ENCODE results near the gene G0S2.

Gene G0S2

DNA sequence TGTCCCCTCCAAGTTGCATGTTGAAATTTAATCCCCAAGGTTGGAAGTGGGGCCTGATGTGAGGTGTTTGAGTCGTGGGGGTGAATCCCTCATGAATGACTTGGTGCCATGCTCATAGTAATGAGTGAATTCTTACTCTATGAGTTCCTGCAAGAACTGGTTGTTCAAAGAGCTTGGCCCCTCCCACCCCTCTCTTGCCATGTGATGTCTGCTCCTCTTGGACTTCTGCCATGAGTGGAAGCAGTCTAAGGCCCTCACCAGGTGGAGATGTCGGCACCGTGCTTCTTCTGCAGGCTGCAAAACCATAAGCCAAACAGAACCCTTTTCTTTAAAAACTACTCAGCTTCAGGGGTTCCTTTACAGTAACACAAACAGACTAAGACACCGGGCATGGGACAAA lies 14.3 kb downstream of the G0S2 start:
- Histone ChIP-seq H3K27me3 (ENCODE audit: control insufficient read depth in 3 of 3, insufficient read depth in 3 of 3, low read depth in 1 of 3, low read length in 3 of 3) (peaks cover 0 to 8% (median 2%) of the 10 kb centered on the region in 3 experiments), H3K23ac (ENCODE audit: low read depth, low read length, poor library complexity) (no peak overlapping the region), H3K4me3 (ENCODE audit: low read length in 2 of 2) (no peak overlapping the region), H2BK12ac (ENCODE audit: low read length) (no peak overlapping the region), H3K18ac (ENCODE audit: low read length) (no peak overlapping the region), H2AFZ (ENCODE audit: low read length) (no peak overlapping the region), H4K8ac (ENCODE audit: low read depth, low read length) (no peak overlapping the region), H2AK5ac (ENCODE audit: low read depth, low read length) (no peak overlapping the region), H3K27ac (replicated peaks; ENCODE audit: low read length) (no peak overlapping the region), H2BK15ac (ENCODE audit: low read length) (no peak overlapping the region), H3K36me3 (replicated peaks in 1 of 2; ENCODE audit: control insufficient read depth in 2 of 2, insufficient read depth in 2 of 2, low read length in 2 of 2) (no peaks in the 10 kb centered on the region), H3K79me1 (ENCODE audit: low read depth, low read length) (no peaks in the 10 kb centered on the region), H3K9ac (ENCODE audit: low read depth, low read length, poor library complexity) (no peak overlapping the region), H3K4ac (ENCODE audit: low read length) (no peak overlapping the region), H3K4me2 (ENCODE audit: insufficient read depth, low read length, poor library complexity, severe bottlenecking) (no peak overlapping the region), H2BK5ac (ENCODE audit: low read length) (no peak overlapping the region), H2BK120ac (ENCODE audit: low read depth, low read length) (no peak overlapping the region), H3K14ac (ENCODE audit: low read length) (no peak overlapping the region), H3K9me3 (replicated peaks in 1 of 2; ENCODE audit: control insufficient read depth in 2 of 2, insufficient read depth in 1 of 2, low read depth in 1 of 2, low read length in 2 of 2) (no peaks in the 10 kb centered on the region), H4K91ac (ENCODE audit: low read depth, low read length, poor library complexity) (no peak overlapping the region), H3K4me1 (ENCODE audit: control insufficient read depth in 2 of 2, insufficient read depth in 1 of 2, low read depth in 1 of 2, low read length in 2 of 2) (peaks cover 0 to 5% of the 10 kb centered on the region in 2 donors)
- WGBS, 2 donors (ENCODE audit: extremely low coverage in 2 of 2, insufficient read length in 2 of 2, insufficient replicate concordance in 1 of 2): no CpG with 5 or more reads among the region's 4 CpGs
- no peak for DNase-seq (ENCODE audit: low spot score)

DNA sequence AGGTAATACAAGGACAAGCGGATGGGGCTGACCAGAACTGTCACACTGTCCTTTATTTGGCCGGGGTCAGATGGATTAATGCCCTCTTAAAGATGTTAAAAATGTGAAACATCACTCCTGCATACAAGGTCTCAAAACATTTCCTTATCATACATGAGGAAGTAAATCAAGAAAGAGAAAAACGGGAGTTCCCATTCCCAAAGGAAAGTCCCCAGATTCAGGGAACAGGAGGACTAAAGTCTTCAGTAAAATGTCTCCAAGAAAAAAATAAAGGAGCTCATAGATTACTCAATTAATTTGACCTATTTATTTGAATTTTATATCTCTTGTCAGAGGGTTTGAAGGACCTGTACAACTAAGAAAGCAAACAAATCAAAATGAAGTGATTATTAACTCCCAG lies 16.0 kb downstream of the G0S2 start:
- no peak overlapping the region for H4K91ac ChIP-seq (ENCODE audit: low read depth, low read length, poor library complexity)
- no peak overlapping the region for H2AK5ac ChIP-seq (ENCODE audit: low read depth, low read length)
- H3K23ac ChIP-seq (ENCODE audit: low read depth, low read length, poor library complexity): no peak overlapping the region

GRCh38 chr1:209692296-209692695 lies 17.1 kb downstream of the G0S2 start:
- no peak overlapping the region for H3K9ac ChIP-seq (ENCODE audit: low read depth, low read length, poor library complexity)
- H3K27me3 ChIP-seq (ENCODE audit: control insufficient read depth in 3 of 3, insufficient read depth in 3 of 3, low read depth in 1 of 3, low read length in 3 of 3): peaks cover 0 to 4% (median 2%) of the 10 kb centered on the region in 3 experiments
- no peak overlapping the region for H2BK15ac ChIP-seq (ENCODE audit: low read length)
- no peak overlapping the region for H3K14ac ChIP-seq (ENCODE audit: low read length)
- no peak overlapping the region for H4K8ac ChIP-seq (ENCODE audit: low read depth, low read length)
- no peak overlapping the region for H2BK120ac ChIP-seq (ENCODE audit: low read depth, low read length)
- WGBS, 2 donors (ENCODE audit: extremely low coverage in 2 of 2, insufficient read length in 2 of 2, insufficient replicate concordance in 1 of 2): no CpG with 5 or more reads among the region's 4 CpGs
- H3K9me3 ChIP-seq (replicated peaks in 1 of 2; ENCODE audit: control insufficient read depth in 2 of 2, insufficient read depth in 1 of 2, low read depth in 1 of 2, low read length in 2 of 2): no peaks in the 10 kb centered on the region
- no peak overlapping the region for H4K91ac ChIP-seq (ENCODE audit: low read depth, low read length, poor library complexity)
- no peak overlapping the region for H3K23ac ChIP-seq (ENCODE audit: low read depth, low read length, poor library complexity)
- H3K18ac ChIP-seq (ENCODE audit: low read length): no peak overlapping the region
- no peak overlapping the region for H2BK5ac ChIP-seq (ENCODE audit: low read length)
- no peaks in the 10 kb centered on the region for H3K4me1 ChIP-seq (ENCODE audit: control insufficient read depth in 2 of 2, insufficient read depth in 1 of 2, low read depth in 1 of 2, low read length in 2 of 2)
- no peak overlapping the region for H3K27ac ChIP-seq (replicated peaks; ENCODE audit: low read length)
- no peaks in the 10 kb centered on the region for H3K36me3 ChIP-seq (replicated peaks in 1 of 2; ENCODE audit: control insufficient read depth in 2 of 2, insufficient read depth in 2 of 2, low read length in 2 of 2)
- no peak overlapping the region for H3K4me3 ChIP-seq (ENCODE audit: low read length in 2 of 2)
- no peak overlapping the region for H3K4me2 ChIP-seq (ENCODE audit: insufficient read depth, low read length, poor library complexity, severe bottlenecking)
- no peak overlapping the region for H2BK12ac ChIP-seq (ENCODE audit: low read length)
- H2AK5ac ChIP-seq (ENCODE audit: low read depth, low read length): no peak overlapping the region
- H3K4ac ChIP-seq (ENCODE audit: low read length): no peak overlapping the region
- H3K79me1 ChIP-seq (ENCODE audit: low read depth, low read length): no peaks in the 10 kb centered on the region
- no peak for DNase-seq (ENCODE audit: low spot score)
- no peak overlapping the region for H2AFZ ChIP-seq (ENCODE audit: low read length)

More for the DNA sequence above, 16.0 kb downstream of the G0S2 start:
- H3K4me1 ChIP-seq (ENCODE audit: control insufficient read depth in 2 of 2, insufficient read depth in 1 of 2, low read depth in 1 of 2, low read length in 2 of 2): no peaks in the 10 kb centered on the region
- no peak overlapping the region for H2BK12ac ChIP-seq (ENCODE audit: low read length)
- no peak for DNase-seq (ENCODE audit: low spot score)
- H3K9me3 ChIP-seq (replicated peaks in 1 of 2; ENCODE audit: control insufficient read depth in 2 of 2, insufficient read depth in 1 of 2, low read depth in 1 of 2, low read length in 2 of 2): no peaks in the 10 kb centered on the region
- no peak overlapping the region for H3K14ac ChIP-seq (ENCODE audit: low read length)
- H3K9ac ChIP-seq (ENCODE audit: low read depth, low read length, poor library complexity): no peak overlapping the region
- no peak overlapping the region for H3K18ac ChIP-seq (ENCODE audit: low read length)
- no CpG with 5 or more reads among the region's 3 CpGs for WGBS, 2 donors (ENCODE audit: extremely low coverage in 2 of 2, insufficient read length in 2 of 2, insufficient replicate concordance in 1 of 2)
- H3K79me1 ChIP-seq (ENCODE audit: low read depth, low read length): no peaks in the 10 kb centered on the region
- no peak overlapping the region for H3K27ac ChIP-seq (replicated peaks; ENCODE audit: low read length)
- H4K8ac ChIP-seq (ENCODE audit: low read depth, low read length): no peak overlapping the region
- H2BK5ac ChIP-seq (ENCODE audit: low read length): no peak overlapping the region
- no peak overlapping the region for H3K4me3 ChIP-seq (ENCODE audit: low read length in 2 of 2)
- H2BK120ac ChIP-seq (ENCODE audit: low read depth, low read length): no peak overlapping the region
- no peak overlapping the region for H2AFZ ChIP-seq (ENCODE audit: low read length)
- no peak overlapping the region for H2BK15ac ChIP-seq (ENCODE audit: low read length)
- H3K27me3 ChIP-seq (ENCODE audit: control insufficient read depth in 3 of 3, insufficient read depth in 3 of 3, low read depth in 1 of 3, low read length in 3 of 3): peaks cover 0 to 8% (median 2%) of the 10 kb centered on the region in 3 experiments
- H3K4me2 ChIP-seq (ENCODE audit: insufficient read depth, low read length, poor library complexity, severe bottlenecking): no peak overlapping the region
- no peaks in the 10 kb centered on the region for H3K36me3 ChIP-seq (replicated peaks in 1 of 2; ENCODE audit: control insufficient read depth in 2 of 2, insufficient read depth in 2 of 2, low read length in 2 of 2)
- H3K4ac ChIP-seq (ENCODE audit: low read length): no peak overlapping the region

DNA sequence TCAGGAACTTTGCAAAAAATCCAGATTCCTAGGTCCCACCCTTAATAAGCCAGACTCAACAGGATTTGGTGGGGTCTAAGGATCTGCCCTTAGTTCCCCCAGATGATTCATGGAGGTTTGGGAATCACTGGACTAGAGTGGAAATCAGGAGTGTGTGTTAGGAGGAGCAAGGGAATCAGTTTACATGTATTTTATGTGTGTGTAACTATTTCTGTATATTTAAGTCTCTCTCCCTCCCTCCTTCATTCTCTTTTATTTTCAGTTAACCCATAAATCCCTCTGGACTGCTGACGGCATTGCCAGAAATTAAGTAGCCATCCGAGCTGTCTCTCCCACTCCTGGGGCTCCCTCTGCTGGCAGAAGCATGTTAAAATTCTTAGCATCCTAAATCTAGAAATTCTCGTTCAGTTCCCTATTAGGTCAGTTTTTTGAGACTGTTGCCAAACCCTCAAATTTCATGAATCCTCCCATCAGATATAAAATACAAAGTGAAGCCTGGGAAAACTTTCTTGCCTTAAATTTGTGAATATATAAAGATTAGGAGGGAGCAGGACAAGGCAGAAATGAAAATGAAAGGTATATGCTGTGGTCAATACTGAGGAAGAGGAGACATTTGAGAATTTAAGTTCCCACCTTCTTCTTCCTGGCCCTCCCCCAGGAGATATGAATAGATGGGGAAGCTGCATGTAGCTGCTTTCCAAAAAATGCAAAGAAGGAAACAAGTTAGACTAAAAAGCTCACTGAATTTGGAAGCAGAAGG lies 17.7 kb downstream of the G0S2 start:
- no peak overlapping the region for H3K4ac ChIP-seq (ENCODE audit: low read length)
- no peaks in the 10 kb centered on the region for H3K79me1 ChIP-seq (ENCODE audit: low read depth, low read length)
- H3K23ac ChIP-seq (ENCODE audit: low read depth, low read length, poor library complexity): no peak overlapping the region
- H3K27ac ChIP-seq (replicated peaks; ENCODE audit: low read length): no peak overlapping the region
- no peak overlapping the region for H2BK15ac ChIP-seq (ENCODE audit: low read length)
- WGBS, 2 donors (ENCODE audit: extremely low coverage in 2 of 2, insufficient read length in 2 of 2, insufficient replicate concordance in 1 of 2): no CpG with 5 or more reads among the region's 3 CpGs
- no peak overlapping the region for H2AFZ ChIP-seq (ENCODE audit: low read length)
- H3K36me3 ChIP-seq (replicated peaks in 1 of 2; ENCODE audit: control insufficient read depth in 2 of 2, insufficient read depth in 2 of 2, low read length in 2 of 2): no peaks in the 10 kb centered on the region
- H4K91ac ChIP-seq (ENCODE audit: low read depth, low read length, poor library complexity): no peak overlapping the region
- H2BK120ac ChIP-seq (ENCODE audit: low read depth, low read length): no peak overlapping the region
- no peak overlapping the region for H4K8ac ChIP-seq (ENCODE audit: low read depth, low read length)
- no peak overlapping the region for H2AK5ac ChIP-seq (ENCODE audit: low read depth, low read length)
- H2BK12ac ChIP-seq (ENCODE audit: low read length): no peak overlapping the region
- no peak overlapping the region for H3K9ac ChIP-seq (ENCODE audit: low read depth, low read length, poor library complexity)
- no peak overlapping the region for H3K4me3 ChIP-seq (ENCODE audit: low read length in 2 of 2)
- H3K27me3 ChIP-seq (ENCODE audit: control insufficient read depth in 3 of 3, insufficient read depth in 3 of 3, low read depth in 1 of 3, low read length in 3 of 3): peaks cover 0 to 4% (median 2%) of the 10 kb centered on the region in 3 experiments
- H3K9me3 ChIP-seq (replicated peaks in 1 of 2; ENCODE audit: control insufficient read depth in 2 of 2, insufficient read depth in 1 of 2, low read depth in 1 of 2, low read length in 2 of 2): no peaks in the 10 kb centered on the region
- no peak overlapping the region for H3K18ac ChIP-seq (ENCODE audit: low read length)
- no peak overlapping the region for H3K14ac ChIP-seq (ENCODE audit: low read length)
- no peaks in the 10 kb centered on the region for H3K4me1 ChIP-seq (ENCODE audit: control insufficient read depth in 2 of 2, insufficient read depth in 1 of 2, low read depth in 1 of 2, low read length in 2 of 2)
- no peak overlapping the region for H2BK5ac ChIP-seq (ENCODE audit: low read length)
- DNase-seq (ENCODE audit: low spot score): peak; percentile 67
- H3K4me2 ChIP-seq (ENCODE audit: insufficient read depth, low read length, poor library complexity, severe bottlenecking): no peak overlapping the region

Measured in neuronal stem cell (in vitro differentiated cells).